ENCODE measurements around the gene EPM2A.
"Not testable (repeated sequence)": the region's sequence is repeated elsewhere in the genome, so short reads cannot be mapped to it uniquely, and the experiment has no call there.

EPM2A gene

GRCh38 chr6:145729887-145730286, 5.4 kb downstream of the EPM2A start:
- no peak for DNase-seq (ENCODE audit: low read depth)

DNA sequence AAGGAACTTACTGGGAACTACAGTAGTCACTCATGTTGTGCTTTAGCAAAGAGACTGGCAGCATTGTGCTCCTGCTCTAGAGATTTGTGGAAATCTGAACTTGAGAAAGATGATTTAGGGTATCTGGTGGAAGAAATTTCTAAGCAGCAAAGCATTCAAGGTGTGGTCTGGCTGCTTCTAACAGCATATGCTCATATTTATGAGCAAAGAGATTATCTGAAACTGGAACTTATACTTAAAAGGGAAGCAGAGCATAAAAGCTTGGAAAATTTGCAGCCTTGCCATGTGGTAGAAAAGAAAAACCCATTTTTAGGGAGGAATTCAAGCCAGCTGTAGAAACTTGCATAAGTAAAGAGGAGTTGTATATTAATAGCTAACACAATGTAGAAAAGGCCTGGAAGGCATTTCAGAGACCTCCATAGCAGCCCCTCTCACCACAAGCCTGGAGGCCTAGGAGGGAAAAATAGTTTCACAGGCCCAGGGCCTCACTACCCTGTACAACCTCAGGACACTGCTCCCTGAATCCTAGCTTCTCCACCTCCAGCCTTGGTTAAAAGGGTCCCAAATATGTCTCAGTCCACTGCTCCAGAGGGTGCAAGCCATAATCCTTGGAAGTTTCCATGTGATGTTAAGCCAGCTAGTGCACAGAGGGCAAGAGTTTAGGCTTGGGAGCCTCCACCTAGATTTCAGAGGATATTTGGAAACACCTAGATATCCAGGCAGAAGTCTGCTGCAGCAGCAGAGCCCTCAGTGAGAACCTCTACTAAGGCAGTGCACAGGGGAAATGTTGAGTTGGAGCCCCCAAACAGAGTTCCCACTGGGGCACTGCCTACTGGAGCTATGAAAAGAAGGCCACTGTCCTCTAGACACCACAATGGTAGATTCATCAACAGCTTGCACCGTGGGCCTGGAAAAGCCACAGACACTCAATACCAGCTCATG, 6.6 kb downstream of the EPM2A start:
- DNase-seq (ENCODE audit: low read depth): no peak

- DNase-seq (ENCODE audit: low read depth): no peak
Observed at GRCh38 chr6:145727817-145728388, 7.4 kb downstream of the EPM2A start.

GRCh38 chr6:145725570-145725969, 9.8 kb downstream of the EPM2A start:
- no peak for DNase-seq (ENCODE audit: low read depth)

- no peak for DNase-seq (ENCODE audit: low read depth)
Observed at GRCh38 chr6:145723646-145724045, 11.7 kb downstream of the EPM2A start.

DNA sequence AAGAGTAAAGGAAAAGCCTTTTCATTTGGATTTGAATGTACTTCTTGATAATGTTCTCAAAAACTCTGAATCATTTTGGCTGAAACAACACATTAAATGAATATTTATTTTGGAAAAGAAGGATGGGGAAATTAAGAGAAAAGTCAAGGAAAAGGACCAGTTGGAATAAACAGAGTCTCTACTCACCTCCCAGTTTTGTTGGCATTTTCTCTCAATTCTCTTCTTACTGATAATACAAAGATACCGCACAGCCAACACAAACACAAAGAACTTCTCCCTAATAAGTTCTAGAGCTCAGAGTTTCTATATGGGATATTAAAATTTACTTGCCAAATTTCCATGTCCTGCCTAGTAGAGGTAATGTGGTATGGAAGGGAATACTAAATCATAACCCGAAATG, 13.1 kb downstream of the EPM2A start:
- no peak for DNase-seq (ENCODE audit: low read depth)

- no peak for DNase-seq (ENCODE audit: low read depth)
Observed at GRCh38 chr6:145721144-145721543, 14.2 kb downstream of the EPM2A start.

DNA sequence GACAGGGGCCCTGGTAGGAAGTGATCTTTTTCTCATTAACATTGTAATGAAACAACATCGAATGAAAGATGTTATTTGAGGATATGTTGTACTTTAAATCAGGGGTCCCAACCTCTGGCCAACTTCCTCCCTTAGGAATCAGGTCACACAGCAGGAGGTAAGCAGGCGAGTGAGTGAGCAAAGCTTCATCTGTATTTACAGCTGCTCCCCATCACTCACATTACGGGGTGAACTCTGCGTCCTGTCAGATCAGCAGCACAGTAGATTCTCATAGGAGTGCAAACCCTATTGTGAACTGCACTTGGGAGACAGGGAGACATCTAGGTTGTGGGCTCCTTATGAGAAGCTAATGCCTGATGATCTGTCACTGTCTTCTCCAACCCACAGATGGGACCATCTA, 19.9 kb downstream of the EPM2A start:
- no peak for DNase-seq (ENCODE audit: low read depth)

GRCh38 chr6:145714731-145715130, 20.6 kb downstream of the EPM2A start:
- no peak for DNase-seq (ENCODE audit: low read depth)

DNA sequence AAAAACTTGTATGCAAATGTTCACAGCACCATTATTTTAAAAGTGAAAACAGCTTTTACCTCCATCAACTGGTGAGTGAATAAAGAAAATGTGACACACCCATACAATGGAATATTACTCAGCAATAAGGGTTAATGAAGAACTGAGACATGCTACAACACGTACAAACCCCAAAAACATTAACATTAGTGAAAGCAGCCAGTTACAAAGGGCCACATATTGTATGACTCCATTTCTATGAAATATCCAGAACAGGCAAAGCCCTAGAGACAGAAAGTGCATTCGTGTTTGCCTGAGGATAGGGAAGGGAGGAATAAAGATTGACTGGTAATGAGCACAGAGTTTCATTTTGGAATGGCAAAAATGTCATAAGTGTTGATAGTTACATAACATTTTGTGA, 21.5 kb downstream of the EPM2A start:
- no peak for DNase-seq (ENCODE audit: low read depth)

DNA sequence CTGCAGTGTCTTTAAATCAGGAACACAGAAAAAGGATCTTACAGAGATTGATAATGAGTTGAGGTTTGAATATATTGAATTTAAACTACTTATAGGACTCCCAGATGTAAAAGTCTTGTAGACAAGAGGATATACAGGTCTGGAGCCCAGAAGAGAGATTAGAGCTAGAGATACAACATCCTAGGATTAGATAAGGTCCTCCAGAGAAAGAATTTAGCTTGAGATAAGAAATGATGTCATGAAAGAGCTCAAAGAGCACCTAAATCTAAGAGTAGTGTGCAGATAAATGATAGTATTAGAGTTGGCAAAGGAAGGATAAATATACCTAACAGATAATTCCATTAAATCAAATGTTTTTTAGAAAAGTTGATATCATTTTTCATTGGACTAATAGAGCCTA, 23.9 kb downstream of the EPM2A start:
- no peak for DNase-seq (ENCODE audit: low read depth)

- no peak for DNase-seq (ENCODE audit: low read depth)
Observed at GRCh38 chr6:145707397-145707796, 27.9 kb downstream of the EPM2A start.

- no peak for DNase-seq (ENCODE audit: low read depth)
Observed at GRCh38 chr6:145705561-145705960, 29.8 kb downstream of the EPM2A start.

DNA sequence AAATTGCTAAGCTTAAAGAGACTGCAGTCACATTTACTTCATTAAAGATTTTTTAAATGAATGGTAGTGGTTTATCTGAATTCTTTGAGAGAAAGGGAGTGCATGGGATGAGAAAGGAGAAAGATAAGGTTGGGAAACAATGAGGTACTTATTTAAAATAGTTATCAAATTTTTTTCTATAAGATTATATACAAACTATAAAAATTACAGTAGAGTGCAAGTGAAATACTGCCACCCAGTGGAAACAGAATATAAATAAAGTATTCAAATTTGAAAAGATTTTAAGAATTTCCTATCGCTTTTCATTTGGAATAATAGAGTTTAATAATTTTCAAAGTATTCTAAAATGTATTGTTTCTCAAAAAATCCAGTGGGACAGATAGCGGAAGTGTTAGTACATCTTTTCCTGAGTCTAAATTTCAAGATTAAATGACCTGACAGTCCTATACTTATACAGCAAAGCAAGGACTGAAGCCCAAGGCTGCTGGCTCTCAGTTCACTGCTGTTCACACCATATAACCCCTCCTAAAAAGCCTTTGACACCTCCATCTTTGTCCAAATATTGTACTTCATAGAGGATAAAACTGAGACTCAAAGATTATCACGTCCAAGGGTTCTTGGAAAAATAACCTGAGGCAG, 31.1 kb downstream of the EPM2A start:
- no peak for DNase-seq (ENCODE audit: low read depth)

- DNase-seq (ENCODE audit: low read depth): no peak
Observed at GRCh38 chr6:145699462-145699861, 35.9 kb downstream of the EPM2A start.

GRCh38 chr6:145697401-145697800, 37.9 kb downstream of the EPM2A start:
- not testable (repeated sequence) for DNase-seq (ENCODE audit: low read depth)

GRCh38 chr6:145694083-145694737, 41.1 kb downstream of the EPM2A start:
- DNase-seq (ENCODE audit: low read depth): no peak

DNA sequence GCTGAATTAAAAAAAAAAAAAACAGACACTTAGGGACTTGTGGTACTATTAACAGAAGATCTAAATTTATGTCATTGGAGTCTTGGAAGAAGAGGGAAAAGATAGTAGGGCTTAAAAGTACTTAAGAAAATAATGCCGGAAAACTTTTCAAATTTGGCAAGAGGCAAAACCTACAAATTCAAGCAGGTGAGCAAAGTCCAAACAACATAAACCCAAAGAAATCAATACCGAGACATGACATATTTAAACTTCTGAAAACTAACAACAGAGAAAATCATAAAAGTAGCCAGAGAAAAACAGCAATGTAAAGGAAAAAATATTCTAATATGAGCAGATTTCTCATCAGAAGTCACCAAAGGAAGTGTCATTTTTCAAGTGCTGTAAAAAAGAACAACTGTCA, 44.4 kb downstream of the EPM2A start:
- no peak for DNase-seq (ENCODE audit: low read depth)

DNA sequence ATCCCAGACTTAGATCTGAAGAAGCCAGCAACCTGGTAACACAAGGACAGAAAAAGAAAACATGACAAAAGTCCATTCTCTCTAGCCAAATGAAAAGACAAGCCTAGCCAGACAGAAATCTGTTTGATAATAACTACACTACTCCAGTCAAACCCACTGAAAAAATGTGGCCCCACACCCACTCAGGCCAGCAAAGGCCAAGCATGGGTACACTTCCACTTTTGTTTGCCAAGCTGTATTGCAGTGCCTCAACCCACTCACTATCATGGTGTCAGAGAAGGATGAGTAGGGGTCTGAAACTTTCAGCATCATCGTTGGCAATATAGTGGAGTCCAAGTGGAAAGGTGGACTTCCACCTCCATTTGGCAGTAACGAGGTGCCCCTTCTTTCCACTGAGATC, 45.8 kb downstream of the EPM2A start:
- DNase-seq (ENCODE audit: low read depth): no peak

DNA sequence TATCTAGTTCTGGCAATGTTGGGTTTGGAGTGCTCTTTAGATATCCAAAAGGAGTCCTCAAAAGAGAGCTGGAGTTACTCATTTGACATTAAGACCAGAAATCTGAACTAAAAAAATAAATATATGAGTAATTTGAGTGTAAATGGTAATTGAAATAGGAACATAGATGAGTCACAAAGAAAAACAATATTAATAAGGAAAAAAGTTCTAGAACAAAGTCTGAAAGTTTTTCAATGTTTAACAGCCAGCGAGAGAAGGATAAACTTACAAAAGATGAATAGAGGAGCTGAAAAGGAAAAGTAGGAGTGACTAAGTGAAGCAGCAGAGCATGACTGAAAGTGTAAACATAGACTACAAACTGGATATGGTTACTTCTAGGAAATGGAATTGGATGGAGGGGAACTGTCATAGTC, 46.8 kb downstream of the EPM2A start:
- peak; percentile 62 for DNase-seq (ENCODE audit: low read depth)

DNA sequence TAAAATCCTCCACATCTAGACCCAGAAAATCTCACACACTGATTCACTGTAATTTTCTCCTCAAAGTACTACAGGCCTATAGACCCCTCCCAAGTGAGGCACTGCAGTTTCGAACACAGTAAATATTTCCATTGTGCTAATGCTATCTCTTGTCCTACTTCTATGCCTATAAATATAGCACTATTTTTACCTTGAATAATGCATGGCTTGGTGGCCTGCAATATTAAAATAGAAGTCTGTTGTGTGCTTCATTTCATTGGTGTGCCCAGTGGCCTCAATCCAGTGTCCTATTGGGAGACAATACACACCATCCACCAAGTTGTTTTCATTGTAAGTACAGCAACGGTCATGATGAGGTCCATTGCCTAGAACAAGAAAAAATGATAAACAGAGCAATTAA, 49.4 kb downstream of the EPM2A start:
- DNase-seq (ENCODE audit: low read depth): no peak

DNA sequence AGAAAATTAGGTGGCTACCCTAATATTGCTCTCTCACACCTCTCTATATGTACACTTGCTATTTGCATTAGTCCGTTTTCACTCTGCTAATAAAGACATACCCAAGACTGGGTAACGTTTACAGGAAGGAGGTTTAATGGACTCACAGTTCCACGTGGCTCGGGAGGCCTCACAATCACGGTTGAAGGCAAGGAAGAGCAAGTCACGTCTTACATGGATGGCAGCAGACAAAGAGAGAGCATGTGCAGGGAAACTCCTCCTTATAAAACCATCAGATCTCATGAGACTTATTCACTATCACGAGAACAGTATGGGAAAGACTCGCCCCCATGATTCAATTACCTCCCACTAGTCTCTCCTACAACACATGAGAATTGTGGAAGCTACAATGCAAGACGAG, 53.4 kb downstream of the EPM2A start:
- DNase-seq (ENCODE audit: low read depth): no peak

GRCh38 chr6:145673504-145673903, 61.8 kb downstream of the EPM2A start:
- DNase-seq (ENCODE audit: low read depth): no peak
